Measurements from ENCODE around the gene TMEM270.

DNA sequence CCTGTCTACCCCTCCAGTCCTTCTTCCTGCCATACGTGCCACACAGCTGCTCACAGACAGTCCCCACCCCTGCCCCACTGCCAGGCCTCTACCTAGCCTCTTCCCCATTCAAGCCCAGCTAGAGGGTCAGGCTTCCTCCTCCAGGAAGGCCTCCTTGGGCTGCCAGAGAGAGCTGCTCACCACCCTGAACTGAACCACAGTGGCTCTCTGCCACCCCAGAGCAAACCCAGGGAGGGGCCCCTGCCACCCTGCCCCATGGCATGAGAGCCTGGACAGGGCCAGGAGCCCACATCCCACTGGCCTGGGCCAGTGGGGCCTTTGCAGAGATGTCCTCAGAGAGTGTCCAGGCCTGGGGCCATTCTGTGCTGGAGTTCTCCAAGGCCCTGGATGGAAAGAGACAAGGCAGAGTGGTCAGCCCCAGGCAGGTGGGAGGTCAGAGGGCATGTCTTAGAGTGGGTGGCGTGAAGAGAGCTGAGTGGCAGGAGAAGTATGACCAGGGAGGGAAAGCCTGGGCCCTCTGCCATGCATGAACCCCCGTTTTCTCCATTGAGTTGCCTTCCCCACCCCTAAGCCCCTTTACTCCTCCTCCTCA is 40.4 kb downstream of the TMEM270 start:
- TF ChIP-seq POLR2A (IDR thresholded peaks at IDR 0.05) = no peak
- TF ChIP-seq, protein P1, sequence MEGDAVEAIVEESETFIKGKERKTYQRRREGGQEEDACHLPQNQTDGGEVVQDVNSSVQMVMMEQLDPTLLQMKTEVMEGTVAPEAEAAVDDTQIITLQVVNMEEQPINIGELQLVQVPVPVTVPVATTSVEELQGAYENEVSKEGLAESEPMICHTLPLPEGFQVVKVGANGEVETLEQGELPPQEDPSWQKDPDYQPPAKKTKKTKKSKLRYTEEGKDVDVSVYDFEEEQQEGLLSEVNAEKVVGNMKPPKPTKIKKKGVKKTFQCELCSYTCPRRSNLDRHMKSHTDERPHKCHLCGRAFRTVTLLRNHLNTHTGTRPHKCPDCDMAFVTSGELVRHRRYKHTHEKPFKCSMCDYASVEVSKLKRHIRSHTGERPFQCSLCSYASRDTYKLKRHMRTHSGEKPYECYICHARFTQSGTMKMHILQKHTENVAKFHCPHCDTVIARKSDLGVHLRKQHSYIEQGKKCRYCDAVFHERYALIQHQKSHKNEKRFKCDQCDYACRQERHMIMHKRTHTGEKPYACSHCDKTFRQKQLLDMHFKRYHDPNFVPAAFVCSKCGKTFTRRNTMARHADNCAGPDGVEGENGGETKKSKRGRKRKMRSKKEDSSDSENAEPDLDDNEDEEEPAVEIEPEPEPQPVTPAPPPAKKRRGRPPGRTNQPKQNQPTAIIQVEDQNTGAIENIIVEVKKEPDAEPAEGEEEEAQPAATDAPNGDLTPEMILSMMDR (IDR thresholded peaks at IDR 0.05) = no peak
